Suprapubic skin (tissue), 4 donors: ENCODE results near the gene BASP1. TPM values are rescaled to one million over a fixed set of nuclear protein-coding genes. Genes with fewer than 3 reads are reported as not detected.

ENCODE experiments used
- DNase-seq, 2 donors: peaks; one replicate each; pipeline ENCODE4 v3.0.0-alpha.2; 2019; ENCODE audit warnings: low spot score in 2 of 2
- H3K27ac ChIP-seq: fragments of 200-600 bp; sonication (generic); one replicate; pipeline ENCODE4 v1.5.1; 2019
- H3K27me3 ChIP-seq: fragments of 200-600 bp; sonication (generic); one replicate; pipeline ENCODE4 v1.5.1; 2019
- H3K36me3 ChIP-seq: fragments of 200-600 bp; sonication (generic); one replicate; pipeline ENCODE4 v1.5.1; 2019
- H3K4me1 ChIP-seq: fragments of 200-600 bp; sonication (generic); one replicate; pipeline ENCODE4 v1.5.1; 2019
- H3K4me3 ChIP-seq: fragments of 200-600 bp; sonication (generic); one replicate; pipeline ENCODE4 v1.5.1; 2019; ENCODE audit warnings: mild to moderate bottlenecking
- H3K9me3 ChIP-seq: fragments of 200-600 bp; sonication (generic); one replicate; pipeline ENCODE4 v1.5.1; 2019
- CTCF ChIP-seq, 2 donors: fragments of 200-600 bp in 1 of 2; fragments of 450-650 bp in 1 of 2; sonication (generic) in 1 of 2; IDR thresholded peaks; one replicate each; pipeline ENCODE4 v1.5.1; 2016 to 2019; ENCODE audit warnings: antibody characterized with exemption in 2 of 2, mild to moderate bottlenecking in 1 of 2, moderate library complexity in 1 of 2
- EP300 ChIP-seq: sonication (generic); formaldehyde crosslinking; IDR thresholded peaks from one replicate; pipeline ENCODE4 v1.6.1; 2017; ENCODE audit warnings: antibody characterized with exemption
- POLR2A ChIP-seq, 2 donors: fragments of 450-650 bp; IDR thresholded peaks; one replicate each; pipeline ENCODE4 v1.6.1; 2017; ENCODE audit warnings: antibody characterized with exemption in 2 of 2, mild to moderate bottlenecking in 2 of 2, moderate library complexity in 2 of 2
- POLR2AphosphoS5 ChIP-seq, 3 donors: sonication (generic); formaldehyde crosslinking; IDR thresholded peaks; one replicate each; pipeline ENCODE4 v1.6.1; 2017; ENCODE audit warnings: antibody characterized with exemption in 3 of 3
- WGBS: methylation state at CpG from one replicate; pipeline ENCODE4 v1.1.5; 2018; 5-methylcytosine and 5-hydroxymethylcytosine counted together
- total RNA-seq, 4 donors: library from RNA; depleted of rRNA; stranded (reverse); fragments of >200 nt; gene quantifications; one replicate each; pipeline ENCODE4 v1.1.0, GENCODE V29; 2016

Gene BASP1
- total RNA-seq, 4 donors from 2014 or later, result 20.7 to 31.9 (median 26.2) TPM

- Histone ChIP-seq H3K4me1 (no peaks in the 10 kb centered on the region), H3K9me3 (no peaks in the 10 kb centered on the region), H3K27me3 (no peaks in the 10 kb centered on the region), H3K27ac (no peak overlapping the region), H3K4me3 (no peak overlapping the region), H3K36me3 (no peaks in the 10 kb centered on the region)
- TF ChIP-seq POLR2A (IDR thresholded peaks at IDR 0.05), result no peak
- no peak for TF ChIP-seq POLR2AphosphoS5 (IDR thresholded peaks at IDR 0.05)
- no peak for TF ChIP-seq EP300
- no peak for TF ChIP-seq CTCF (IDR thresholded peaks at IDR 0.05)
- 83% methylated on average over 9 of the region's 9 CpGs for WGBS
- no peak for DNase-seq
Observed at GRCh38 chr5:17290540-17290974, 73.1 kb downstream of the BASP1 start.

DNA sequence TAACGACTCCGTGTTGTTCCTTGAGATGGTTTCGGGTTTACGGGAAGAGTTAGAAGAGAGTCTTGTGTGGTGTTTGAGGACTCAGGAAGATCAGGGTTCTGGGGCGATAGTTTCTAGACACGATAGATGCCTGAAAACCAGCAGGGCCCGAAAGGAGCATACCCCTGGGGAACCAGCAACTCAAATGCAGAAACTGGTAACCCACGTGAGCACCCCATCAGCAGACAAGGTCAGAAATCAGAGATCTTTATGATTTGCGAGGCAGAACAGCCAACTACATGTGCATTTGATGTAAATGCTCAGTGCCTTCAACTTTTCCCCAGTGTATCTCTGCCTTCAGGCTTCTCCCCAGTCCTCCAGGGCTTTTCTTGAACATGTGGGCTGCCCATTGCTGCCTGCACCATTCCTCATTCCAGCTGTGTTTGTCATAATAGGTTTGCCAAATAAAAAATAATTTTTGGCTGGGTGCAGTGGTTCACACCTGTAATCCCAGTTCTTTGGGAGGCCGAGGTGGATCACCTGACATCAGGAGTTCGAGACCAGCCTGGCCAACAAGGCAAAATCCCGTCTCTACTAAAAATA is 75.1 kb downstream of the BASP1 start:
- Histone ChIP-seq H3K27me3 (no peaks in the 10 kb centered on the region), H3K27ac (no peak overlapping the region), H3K4me1 (no peaks in the 10 kb centered on the region), H3K4me3 (no peak overlapping the region), H3K9me3 (no peaks in the 10 kb centered on the region), H3K36me3 (no peaks in the 10 kb centered on the region)
- WGBS, result 93% methylated on average over 12 of the region's 12 CpGs
- no peak for TF ChIP-seq CTCF (IDR thresholded peaks at IDR 0.05)
- no peak for TF ChIP-seq POLR2A (IDR thresholded peaks at IDR 0.05)
- no peak for TF ChIP-seq POLR2AphosphoS5 (IDR thresholded peaks at IDR 0.05)
- no peak for TF ChIP-seq EP300
- DNase-seq, result no peak

GRCh38 chr5:17294639-17295311 is 77.3 kb downstream of the BASP1 start:
- no peaks in the 10 kb centered on the region for H3K27me3 ChIP-seq
- TF ChIP-seq POLR2A (IDR thresholded peaks at IDR 0.05) (no peak), EP300 (no peak), CTCF (IDR thresholded peaks at IDR 0.05) (no peak), POLR2AphosphoS5 (IDR thresholded peaks at IDR 0.05) (no peak)
- H3K4me1 ChIP-seq, result no peaks in the 10 kb centered on the region
- H3K36me3 ChIP-seq, result no peaks in the 10 kb centered on the region
- DNase-seq, result no peak
- WGBS, result 93% methylated on average over 7 of the region's 8 CpGs
- H3K4me3 ChIP-seq, result no peak overlapping the region
- no peaks in the 10 kb centered on the region for H3K9me3 ChIP-seq
- no peak overlapping the region for H3K27ac ChIP-seq

DNA sequence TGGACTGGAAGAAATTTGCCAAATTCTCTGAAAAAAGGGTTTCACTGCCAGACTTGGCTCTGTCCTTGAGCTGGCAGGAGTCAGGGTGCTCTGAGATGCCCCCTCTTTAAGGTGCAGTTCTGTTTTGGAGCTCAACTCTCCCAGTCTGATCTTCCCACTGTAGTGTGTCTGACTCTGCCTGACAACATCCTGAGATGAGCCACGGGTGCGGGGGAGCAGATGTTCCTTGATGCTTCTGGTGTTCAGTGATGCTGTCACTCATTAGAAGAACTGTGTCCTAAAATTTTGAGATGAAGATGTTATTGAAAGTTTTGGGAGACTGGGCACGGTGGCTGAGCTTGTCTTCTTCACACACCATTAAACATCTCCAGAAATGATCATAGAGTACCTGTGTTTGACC is 78.2 kb downstream of the BASP1 start:
- Histone ChIP-seq H3K9me3 (no peaks in the 10 kb centered on the region), H3K27ac (no peak overlapping the region), H3K27me3 (no peaks in the 10 kb centered on the region), H3K4me3 (no peak overlapping the region), H3K36me3 (no peaks in the 10 kb centered on the region), H3K4me1 (no peaks in the 10 kb centered on the region)
- no peak for TF ChIP-seq EP300
- TF ChIP-seq POLR2A (IDR thresholded peaks at IDR 0.05), result no peak
- no peak for TF ChIP-seq CTCF (IDR thresholded peaks at IDR 0.05)
- no peak for DNase-seq
- 84% methylated on average over 3 of the region's 3 CpGs for WGBS

DNA sequence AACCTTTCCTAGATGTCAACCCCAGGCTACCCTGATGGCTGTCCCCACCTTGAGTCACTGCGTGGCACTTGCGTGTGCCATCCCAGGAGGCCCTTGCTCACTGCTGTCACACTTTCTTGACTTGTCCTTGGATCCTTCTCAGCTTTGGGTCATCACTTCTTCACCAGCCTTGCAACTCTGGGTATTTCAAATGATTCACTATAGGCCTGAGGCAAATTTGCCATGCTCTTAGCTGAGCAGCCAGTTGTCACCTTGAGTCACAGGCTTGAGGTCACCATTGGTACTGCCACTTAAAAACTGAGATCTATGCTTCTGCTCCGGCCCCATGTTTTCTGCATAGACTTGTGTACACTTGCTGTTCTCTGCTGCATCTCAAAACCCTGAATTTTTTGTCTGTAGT is 84.7 kb downstream of the BASP1 start:
- Histone ChIP-seq H3K9me3 (no peaks in the 10 kb centered on the region), H3K4me3 (no peak overlapping the region), H3K4me1 (peaks cover 16% of the 10 kb centered on the region), H3K27me3 (no peaks in the 10 kb centered on the region), H3K27ac (no peak overlapping the region), H3K36me3 (no peaks in the 10 kb centered on the region)
- TF ChIP-seq POLR2AphosphoS5 (IDR thresholded peaks at IDR 0.05) (no peak), POLR2A (IDR thresholded peaks at IDR 0.05) (no peak), EP300 (no peak), CTCF (IDR thresholded peaks at IDR 0.05) (no peak)
- DNase-seq, result no peak
- WGBS, result 81% methylated on average over 3 of the region's 3 CpGs
